SK-N-SH (cell line): ENCODE results near the gene CES5A.

Experiments used
- CTCF ChIP-seq: fragments of 200-600 bp; sonication (generic); IDR thresholded peaks from 2 replicates; pipeline ENCODE4 v1.6.1; 2017; ENCODE audit warnings: antibody characterized with exemption, mild to moderate bottlenecking, moderate library complexity
- EZH2phosphoT487 ChIP-seq: fragments of 200-600 bp; sonication (generic); IDR thresholded peaks from 2 replicates; pipeline ENCODE4 v1.6.1; 2017; ENCODE audit warnings: low read depth, mixed run types, mild to moderate bottlenecking, antibody characterized with exemption, moderate library complexity, borderline replicate concordance
- POLR2AphosphoS5 ChIP-seq: IDR thresholded peaks from 2 replicates; pipeline ENCODE4 v1.6.1; 2012; ENCODE audit warnings: low read depth, low read length
- RAD21 ChIP-seq: IDR thresholded peaks from 2 replicates; pipeline ENCODE4 v1.6.1; 2012; ENCODE audit warnings: mild to moderate bottlenecking, low read length
- REST ChIP-seq: IDR thresholded peaks from 2 replicates; pipeline ENCODE4 v1.6.1; 2012; ENCODE audit warnings: mild to moderate bottlenecking, low read depth, low read length, moderate library complexity
- TEAD4 ChIP-seq: IDR thresholded peaks from 2 replicates; pipeline ENCODE4 v1.4.0; 2012; ENCODE audit warnings: mild to moderate bottlenecking, borderline replicate concordance; ENCODE audit not compliant: insufficient read depth

DNA sequence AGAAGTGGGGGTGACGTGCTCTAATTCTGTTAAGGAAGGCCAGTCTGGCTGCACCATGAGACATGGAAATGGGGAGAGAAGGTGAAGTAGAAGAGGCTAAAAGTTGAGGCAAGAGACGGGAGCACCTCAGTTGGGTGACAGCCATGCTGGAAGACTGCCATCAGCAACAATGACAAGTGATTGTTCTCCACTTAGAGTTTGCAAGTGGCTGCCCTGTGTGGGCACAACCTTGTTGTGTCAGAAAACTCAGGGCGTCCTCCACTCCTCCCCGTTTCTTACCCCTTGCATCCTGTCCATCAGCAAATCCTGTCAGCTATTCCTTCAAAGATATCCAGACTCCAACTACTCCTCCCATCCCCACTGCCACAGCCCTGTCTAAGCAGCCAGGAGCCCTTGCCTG, 59.9 kb downstream of the CES5A start:
- TF ChIP-seq TEAD4 (no peak), CTCF (no peak), REST (no peak), RAD21 (no peak), POLR2AphosphoS5 (no peak), EZH2phosphoT487 (no peak)
